Ramos (cell line): Measurements from ENCODE around the gene TRAPPC2B.

Source experiments
- in situ Hi-C: fragments of 300-500 bp; cut with MboI; formaldehyde crosslinking; loops from one replicate; pipeline ENCODE4 v1.14.3; 2022; ENCODE audit warnings: low sequenced_read_pairs; ENCODE audit not compliant: unreplicated experiment

TRAPPC2B gene

DNA sequence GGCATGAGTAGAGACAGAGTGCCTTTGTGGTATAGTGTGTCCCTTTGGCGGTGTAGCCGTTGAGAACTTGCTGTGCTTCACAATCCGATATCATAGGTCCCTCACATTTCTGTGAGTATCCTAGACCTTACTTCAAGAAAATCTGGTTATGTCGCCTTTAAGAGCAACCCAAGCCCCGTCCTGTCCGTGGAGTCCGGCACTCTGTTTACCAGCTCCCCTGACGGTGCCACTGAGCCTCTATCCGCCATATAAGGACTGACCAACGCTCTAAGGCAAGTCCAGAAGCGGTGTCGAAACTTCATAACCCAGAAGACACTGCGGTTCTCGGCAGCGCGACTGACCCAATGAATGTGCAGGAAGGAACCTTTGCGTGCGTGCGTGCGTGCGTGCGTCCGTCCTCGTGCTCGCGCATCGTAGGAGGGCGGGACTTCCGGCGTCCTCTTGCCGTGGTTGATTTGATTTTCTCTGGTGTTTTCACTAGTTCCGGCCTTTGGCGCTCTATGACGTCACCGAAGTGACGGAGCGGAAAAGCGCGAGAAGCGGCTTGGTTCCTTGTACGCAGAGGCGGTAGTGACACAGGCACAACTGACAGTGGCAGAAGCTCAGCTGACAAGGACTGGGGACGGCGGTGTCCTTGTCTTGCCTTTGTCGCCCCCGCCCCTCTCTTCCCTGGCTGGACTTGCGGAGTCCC lies at the start of gene TRAPPC2B, which contains the start of gene ZNF547:
TSS of gene TRAPPC2B (plus strand) at position 555 of the 691 bp plus-strand sequence. CDS start 1,283 bp downstream, outside the sequence.
TSS of gene ZNF547 (plus strand) at position 555 of the 691 bp plus-strand sequence. CDS start 5,005 bp downstream, outside the sequence.
- in situ Hi-C loops = no loop called here

DNA sequence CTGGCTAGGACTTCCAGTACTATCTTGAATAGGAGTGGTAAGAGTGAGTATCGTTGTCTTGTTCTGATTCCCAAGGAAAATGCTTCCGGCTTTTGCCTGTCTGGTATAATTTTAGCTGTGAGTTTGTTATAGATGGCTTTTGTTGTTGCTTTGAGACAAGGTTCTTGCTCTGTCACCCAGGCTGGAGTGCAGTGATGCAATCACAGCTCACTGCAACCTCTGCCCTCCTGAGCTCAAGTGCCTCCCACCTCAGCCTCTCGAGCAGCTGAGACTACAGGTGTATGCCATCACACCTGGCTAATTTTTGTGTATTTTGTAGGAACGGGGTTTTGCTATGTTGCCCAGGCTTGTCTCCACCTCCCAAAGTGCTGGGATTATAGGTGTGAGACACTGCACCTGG lies 49.2 kb upstream of the TRAPPC2B start:
- in situ Hi-C loops = no loop called here

DNA sequence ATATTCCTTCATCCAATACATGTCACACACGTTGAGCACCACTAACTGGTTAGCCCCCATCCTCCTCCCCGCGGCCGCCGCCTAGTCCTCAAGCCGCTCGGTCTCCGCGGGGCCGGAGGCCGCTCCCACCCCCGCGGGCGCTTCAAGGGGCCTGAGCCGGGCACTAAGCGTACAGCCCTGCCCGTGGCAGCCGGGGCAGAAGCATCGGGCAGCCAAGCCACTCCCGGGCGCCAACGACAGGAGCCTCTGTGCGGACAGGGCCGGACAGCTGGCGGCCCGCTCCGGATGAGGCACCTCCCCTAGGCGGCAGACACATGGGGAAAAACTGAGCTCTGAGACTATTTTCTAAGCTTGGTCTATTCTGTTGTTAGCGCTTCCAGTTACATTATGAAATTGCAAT lies 45.8 kb upstream of the TRAPPC2B start:
- in situ Hi-C loops = no loop called here

DNA sequence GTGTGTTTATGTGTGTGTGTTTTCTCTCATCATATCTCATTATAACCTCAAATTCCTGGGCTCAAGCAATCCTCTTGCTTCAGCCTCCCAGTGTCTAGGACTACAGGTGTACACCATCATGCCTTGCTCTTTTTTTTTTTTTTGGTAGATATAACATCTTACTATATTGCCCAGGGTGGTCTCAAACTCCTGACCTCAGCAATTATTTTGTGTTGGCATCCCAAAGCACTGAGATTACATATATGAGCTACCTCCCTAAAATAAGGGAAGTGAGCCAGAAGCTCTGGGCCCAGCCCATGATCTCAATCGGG lies 43.5 kb upstream of the TRAPPC2B start:
- in situ Hi-C loops = no loop called here

DNA sequence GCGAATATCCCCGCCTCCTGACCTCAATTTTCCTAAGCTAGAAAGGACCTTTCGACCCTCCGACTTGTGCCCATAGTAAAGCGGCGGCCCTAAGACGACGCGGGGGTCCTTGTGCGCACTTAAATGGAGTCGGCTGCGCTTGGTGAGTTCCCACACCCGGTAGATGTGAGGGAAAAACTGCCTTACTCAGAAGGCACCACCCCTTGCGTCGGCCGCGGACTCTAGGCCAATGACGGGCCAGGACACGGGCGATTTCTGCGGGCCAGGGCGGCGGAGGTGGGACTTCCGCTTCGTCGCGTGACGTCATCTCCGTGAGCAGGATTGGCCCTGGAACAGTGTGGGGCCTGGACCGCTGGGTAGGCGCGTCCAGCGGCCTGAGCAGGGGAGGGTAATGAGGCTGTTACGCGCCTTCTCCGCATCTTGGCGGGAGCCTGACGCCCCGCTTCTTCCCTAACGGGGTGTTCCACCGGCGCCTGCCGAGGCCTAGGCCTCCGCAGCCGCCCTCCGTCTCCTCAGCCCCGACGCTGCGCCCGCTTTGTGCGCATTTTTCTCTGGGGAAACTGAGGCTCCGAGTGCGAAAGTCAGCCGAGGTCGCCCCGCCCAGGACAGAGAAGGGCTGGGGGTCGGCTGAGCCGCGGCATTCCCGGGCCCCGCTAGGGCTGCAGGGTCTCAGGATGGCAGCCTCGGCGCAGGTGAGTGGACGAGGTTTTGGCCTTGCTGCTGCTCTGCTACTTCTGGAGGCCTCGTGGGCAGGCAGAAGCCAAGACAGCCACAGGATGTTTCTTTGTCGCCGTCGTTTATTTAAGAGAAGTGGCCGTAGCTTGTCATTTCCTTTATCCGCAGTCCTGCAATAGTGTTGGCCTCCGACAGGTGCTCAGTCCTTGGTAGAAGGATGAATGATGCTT lies 42.9 kb upstream of the TRAPPC2B start, which contains the start of gene ZNF543:
TSS of gene ZNF543 (plus strand) at position 293 of the 905 bp plus-strand sequence. CDS start at position 675, 382 bp downstream.
- in situ Hi-C loops = no loop called here

DNA sequence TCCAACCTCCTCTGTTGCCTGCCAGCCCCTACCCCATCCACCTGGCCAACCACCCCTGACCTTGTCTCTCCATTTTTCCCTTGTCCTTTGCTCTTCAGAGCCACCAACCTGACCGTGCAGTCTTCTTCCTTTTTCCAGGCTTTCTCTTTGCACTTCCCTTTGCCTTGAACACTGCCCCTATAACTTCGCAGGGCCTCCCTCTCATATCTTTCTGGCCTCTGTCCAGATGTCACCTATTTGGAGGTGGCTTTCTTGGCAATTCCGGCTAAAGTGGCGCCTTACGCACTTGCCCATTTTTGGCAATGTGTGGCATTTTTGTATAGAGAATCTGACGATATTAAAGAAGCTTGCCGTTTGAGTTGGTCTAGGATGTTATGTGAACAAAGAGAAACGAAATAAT lies 42.2 kb upstream of the TRAPPC2B start:
- in situ Hi-C loops = no loop called here

DNA sequence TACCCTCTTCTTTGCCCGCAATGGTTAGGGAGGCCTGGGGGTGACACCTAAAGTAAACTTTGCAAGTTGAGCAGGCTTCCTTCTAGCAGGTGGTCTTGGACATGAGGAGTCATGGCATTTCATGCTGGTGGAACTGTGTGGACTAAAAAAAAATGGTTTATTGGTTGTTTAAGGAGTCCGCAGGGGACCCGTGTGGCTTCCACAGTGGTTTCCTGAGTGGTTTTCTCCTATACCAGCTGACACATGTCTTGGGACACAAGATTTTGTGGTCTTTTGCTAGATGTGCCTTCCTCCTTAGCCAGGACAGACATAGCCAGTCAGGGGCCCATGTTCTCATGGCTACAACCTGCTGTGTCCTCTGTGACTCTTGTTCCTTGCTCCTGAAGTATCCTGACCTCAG lies 41.6 kb upstream of the TRAPPC2B start:
- in situ Hi-C loops = no loop called here

DNA sequence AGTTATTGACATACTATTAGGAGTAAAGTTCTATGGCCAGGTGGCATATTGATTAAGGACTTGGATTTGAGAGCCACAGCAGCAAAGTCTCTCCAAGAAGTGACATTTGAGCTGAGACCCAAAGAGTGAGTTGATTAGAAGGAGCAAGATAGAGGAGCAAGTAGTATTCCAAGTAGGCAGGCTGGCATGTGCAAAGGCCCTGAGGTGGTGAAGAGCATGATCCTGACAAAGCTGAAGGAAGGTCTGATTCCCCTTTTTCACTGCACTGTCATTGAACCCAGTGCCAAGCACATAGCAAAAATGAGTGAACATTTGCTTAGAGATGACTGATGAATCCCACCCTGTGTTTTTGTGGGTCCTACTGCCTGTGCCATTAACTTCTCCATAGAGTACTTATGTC lies 38.4 kb upstream of the TRAPPC2B start:
- in situ Hi-C loops = no loop called here

DNA sequence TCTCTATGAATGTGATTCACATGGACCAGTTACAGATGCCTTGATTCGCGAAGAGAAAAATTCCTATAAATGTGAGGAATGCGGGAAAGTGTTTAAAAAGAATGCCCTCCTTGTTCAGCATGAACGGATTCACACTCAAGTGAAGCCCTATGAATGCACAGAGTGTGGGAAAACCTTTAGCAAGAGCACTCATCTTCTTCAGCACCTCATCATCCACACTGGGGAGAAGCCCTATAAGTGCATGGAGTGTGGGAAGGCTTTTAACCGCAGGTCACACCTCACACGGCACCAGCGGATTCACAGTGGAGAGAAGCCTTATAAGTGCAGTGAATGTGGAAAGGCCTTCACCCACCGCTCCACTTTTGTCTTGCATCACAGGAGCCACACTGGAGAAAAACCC lies 35.4 kb upstream of the TRAPPC2B start:
- in situ Hi-C loops = no loop called here

DNA sequence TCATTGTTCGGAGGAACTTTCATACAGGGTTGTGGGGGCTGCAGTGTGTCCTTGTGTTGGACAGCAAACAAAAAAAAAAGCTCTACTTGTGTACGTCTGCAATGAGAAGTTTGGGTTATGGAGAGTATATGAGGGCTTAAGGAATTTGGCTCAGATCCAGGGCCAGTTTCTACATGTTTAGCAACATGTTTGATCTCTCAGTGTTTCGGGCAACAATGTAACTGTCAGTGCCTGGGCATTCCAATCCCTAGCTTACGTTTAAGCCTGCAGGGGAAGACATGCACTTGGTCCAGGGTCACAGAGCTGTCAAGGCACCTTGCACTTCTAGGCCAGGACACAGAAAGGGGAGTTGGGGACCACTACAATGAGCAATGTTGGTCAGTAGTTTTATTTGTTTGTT lies 29.2 kb upstream of the TRAPPC2B start:
- in situ Hi-C loops = no loop called here

DNA sequence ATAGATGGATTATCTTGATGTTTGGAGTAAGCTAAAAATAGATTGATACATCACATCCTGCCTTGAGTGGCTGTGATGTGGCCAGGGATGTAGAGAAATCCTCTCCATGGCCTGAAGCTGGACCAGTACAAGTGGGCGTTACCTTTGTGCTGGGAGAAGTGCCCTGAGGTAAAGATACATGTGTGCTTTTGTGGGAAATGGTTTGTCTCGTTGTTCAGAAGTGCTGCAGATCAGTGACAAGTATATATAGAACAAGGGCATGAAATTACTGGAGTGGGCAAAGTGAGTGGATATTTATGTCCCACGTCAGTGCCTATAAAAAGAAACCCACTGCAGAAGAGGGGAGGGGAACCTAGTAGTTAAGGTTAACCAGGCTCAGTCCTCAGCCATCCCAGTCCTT lies 24.5 kb upstream of the TRAPPC2B start:
- in situ Hi-C loops = no loop called here

DNA sequence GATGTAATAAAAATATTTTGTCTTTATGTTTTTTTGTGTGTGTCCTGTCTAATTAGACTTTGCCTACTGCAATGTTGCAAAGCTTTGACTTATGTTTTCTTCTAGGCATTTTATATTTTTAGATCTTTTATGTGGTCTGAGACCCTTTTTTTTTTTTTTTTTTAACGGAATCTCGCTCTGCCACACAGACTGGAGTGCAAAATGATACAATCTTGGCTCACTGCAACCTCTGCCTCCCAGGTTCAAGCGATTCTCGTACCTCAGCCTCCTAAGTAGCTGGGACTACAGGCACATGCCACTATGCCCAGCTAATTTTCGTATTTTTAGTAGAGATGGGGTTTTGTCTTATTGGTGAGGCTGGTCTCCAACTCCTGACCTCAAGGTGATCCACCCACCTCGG lies 20.8 kb upstream of the TRAPPC2B start:
- in situ Hi-C loops = no loop called here

DNA sequence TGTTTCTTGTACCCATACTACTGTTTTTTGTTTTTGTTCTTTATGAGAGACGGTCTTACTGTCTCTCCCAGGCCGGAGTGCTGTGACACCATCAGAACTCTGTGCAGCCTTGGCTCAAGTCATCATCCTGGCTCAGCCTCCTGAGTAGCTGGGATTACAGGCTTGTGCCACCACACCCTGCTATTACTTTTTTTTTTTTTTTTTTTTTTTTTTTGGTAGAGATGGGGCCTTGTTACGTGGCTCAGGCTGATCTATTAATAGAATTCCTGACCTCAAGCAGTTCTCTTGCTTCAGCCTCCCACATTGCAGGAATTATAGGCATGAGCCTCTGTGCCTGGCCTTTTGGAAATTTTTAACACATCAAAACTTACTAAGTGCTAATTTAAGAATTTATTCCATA lies 15.2 kb upstream of the TRAPPC2B start:
- in situ Hi-C loops = no loop called here

DNA sequence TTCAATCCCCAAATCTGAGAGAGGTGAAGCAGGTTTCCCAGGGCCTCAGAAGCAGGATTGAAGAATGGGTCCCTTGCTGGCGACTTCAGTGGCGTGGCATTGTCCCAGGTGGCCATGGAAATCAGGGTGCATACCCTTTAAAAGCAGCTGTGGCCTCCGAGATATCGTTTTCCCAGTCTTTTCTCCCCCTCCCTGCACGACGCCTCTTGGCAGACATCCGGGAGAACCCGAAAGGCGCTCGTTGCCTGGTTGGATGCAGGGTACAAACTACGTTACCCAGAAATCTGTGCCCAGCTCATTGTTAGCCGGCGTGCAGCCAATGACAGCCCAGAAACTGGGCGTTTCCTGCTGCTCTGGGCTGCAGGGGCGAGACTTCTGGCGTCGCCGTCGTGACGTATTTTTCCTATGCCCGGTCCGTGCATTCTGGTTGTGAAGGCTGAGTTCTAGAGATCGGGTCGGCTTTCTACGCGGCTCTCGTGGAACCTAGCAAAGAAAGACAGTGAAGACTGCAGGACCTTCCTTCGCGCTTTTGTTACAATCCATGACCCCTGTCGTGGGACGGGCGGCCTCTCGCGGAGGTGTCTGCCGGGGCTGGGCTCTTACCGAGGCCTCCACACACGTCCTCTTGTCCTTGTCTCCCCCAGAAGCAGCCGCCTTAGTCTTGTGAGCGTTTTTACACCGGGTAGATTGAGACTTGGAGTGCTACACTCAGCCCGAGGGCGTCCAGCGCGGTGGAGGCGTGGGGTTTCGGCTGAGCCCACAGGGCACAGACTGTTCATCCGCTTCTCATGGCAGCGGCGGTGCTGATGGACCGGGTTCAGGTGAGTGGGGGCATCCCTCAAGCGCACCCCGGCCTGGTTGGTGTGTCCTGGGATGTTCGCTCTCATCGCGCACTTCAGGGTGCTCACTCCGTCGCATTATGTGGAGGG lies 12.2 kb upstream of the TRAPPC2B start, which contains the start of gene ZNF304:
TSS of gene ZNF304 (plus strand) at position 395 of the 929 bp plus-strand sequence. CDS start at position 789, 394 bp downstream.
- in situ Hi-C loops = no loop called here

DNA sequence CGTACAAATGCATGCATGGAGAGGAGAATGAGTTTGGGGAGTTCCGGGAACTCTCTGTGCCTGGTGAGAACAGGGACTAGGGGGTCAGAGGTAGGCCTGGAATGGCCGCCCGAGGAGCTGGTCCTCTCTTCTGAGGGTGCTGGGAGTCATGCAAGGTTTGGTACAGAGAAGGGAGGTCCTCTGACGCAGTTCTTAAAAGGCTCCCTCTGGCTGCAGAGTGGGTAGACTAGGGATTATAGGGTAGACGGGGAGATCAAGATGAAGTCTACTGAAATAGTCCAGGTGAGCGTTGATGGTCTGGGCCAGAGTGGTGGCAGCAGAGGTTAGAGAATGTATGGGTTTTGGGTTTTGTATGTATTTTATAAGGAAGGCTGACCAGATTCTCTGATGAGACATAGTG lies 11.5 kb upstream of the TRAPPC2B start:
- in situ Hi-C loops = no loop called here

DNA sequence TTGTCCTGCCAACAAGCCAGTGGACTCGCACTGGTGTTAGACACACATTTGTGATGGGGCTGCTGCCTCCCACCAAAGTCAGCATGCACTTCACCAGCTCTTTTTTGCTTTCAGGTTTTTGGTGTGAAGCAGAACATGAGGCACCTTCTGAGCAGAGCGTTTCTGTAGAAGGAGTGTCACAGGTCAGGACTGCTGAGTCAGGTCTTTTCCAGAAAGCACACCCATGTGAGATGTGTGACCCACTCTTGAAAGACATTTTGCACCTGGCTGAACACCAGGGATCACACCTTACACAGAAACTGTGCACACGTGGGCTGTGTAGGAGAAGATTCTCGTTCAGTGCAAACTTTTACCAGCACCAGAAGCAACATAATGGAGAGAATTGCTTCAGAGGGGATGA lies 7.4 kb upstream of the TRAPPC2B start:
- in situ Hi-C loops = no loop called here

DNA sequence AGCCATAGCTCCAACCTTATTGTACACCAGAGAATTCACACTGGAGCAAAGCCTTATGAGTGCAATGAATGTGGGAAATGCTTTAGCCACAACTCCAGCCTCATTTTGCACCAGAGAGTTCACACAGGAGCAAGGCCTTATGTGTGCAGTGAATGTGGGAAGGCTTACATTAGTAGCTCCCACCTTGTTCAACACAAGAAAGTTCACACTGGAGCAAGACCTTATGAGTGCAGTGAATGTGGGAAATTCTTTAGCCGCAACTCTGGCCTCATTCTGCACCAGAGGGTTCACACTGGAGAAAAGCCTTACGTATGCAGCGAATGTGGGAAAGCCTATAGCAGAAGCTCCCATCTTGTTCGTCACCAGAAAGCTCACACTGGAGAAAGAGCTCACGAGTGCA lies 5.9 kb upstream of the TRAPPC2B start:
- in situ Hi-C loops = no loop called here

DNA sequence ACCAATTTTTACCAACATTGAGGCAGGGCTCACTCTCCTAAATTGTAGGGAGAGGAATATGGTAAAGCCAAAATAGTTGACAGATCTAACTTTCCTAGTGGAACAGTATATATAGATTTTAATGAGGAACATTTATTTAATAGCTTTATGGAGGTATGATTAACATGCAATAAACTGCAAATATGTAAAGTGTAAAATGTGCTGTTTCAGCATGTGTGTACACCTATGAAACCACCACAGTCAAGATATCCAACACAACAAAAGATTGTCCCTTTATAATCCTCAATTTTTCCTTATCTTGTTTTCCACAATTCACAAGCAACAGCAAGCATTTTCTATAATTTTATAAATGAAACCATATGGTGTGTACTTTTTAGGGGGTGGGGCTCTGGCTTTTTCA lies 4.1 kb upstream of the TRAPPC2B start:
- in situ Hi-C loops = no loop called here

DNA sequence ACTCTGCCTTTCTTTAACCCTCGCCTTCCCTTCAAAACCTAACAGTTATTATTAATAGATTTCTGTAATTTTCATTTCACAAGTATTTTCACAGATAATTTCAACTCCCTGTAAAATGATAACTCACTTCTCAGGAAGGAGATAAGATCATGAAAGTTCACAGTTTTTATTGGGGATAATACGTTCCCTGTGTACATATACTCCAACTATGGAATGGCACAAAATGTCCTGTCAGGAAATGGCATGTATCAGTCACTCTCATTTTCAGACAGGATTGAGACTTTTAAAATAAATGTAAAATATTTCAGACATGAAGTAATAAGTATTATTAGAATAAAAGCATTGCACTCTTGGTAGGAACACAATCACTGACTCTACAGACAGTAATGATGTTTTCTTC lies 932 bp upstream of the TRAPPC2B start:
- in situ Hi-C loops = no loop called here

DNA sequence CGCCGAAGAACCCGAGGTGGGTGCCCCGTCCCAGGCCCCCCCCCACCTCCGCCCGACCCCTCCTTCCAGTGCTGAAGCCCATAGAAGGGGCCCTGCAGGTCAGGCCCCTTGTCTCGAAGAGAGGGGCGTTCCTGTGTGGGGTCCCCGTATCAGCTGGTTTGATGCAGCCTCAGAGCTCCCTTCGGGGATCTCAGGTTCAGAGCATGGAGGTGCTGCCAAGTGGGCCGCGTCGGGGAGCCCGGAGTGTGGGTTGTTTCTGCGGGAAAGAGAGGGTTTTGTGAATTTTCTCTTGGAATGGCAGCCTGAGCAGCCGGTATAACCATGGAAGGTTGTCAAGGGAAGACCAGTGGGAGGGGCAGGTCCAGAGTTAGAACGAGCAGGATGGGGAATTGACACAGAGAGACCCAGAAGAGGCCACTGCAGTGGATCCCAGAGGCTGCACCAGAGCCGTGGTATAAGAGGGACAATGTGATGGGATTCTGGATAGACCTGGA lies 384 bp downstream of the TRAPPC2B start:
- in situ Hi-C loops = no loop called here
